SU-DHL-6 (cell line): ENCODE data around the gene UBE3B.

Source experiments
- H2AFZ ChIP-seq: fragments of 200-600 bp; sonication (generic); 2 replicates; pipeline ENCODE4 v1.6.1; 2014; ENCODE audit warnings: low read depth, mild to moderate bottlenecking, moderate library complexity, mixed read lengths, antibody characterized with exemption, low read length; ENCODE audit not compliant: severe bottlenecking
- H3F3A ChIP-seq: fragments of 200-600 bp; shearing (Covaris generic); 2 replicates; pipeline ENCODE4 v1.6.0; 2016; ENCODE audit warnings: antibody characterized with exemption, mild to moderate bottlenecking; ENCODE audit not compliant: insufficient read depth
- H3K27ac ChIP-seq: fragments of 200-600 bp; sonication (generic); 2 replicates; pipeline ENCODE4 v1.5.1; 2016; ENCODE audit warnings: low read depth, mild to moderate bottlenecking, low read length, moderate library complexity, mixed read lengths
- H3K27me3 ChIP-seq: fragments of 200-600 bp; sonication (generic), shearing (Covaris generic); 2 replicates; pipeline ENCODE4 v1.6.0; 2014; ENCODE audit warnings: mild to moderate bottlenecking, low read length
- H3K36me3 ChIP-seq: fragments of 200-600 bp; sonication (generic); 2 replicates; pipeline ENCODE4 v1.6.1; 2014; ENCODE audit warnings: mild to moderate bottlenecking, low read length, mixed read lengths
- H3K4me2 ChIP-seq: fragments of 300-600, 200-600 bp; shearing (Covaris generic), sonication (generic); 2 replicates; pipeline ENCODE4 v1.6.0; 2014; ENCODE audit warnings: low read length, low read depth, mild to moderate bottlenecking; ENCODE audit not compliant: poor library complexity, severe bottlenecking
- H3K4me3 ChIP-seq: fragments of 200-600 bp; sonication (generic); 2 replicates; pipeline ENCODE4 v1.5.1; 2014; ENCODE audit warnings: antibody characterized with exemption, low read length, mild to moderate bottlenecking, mixed read lengths; ENCODE audit not compliant: insufficient read depth, poor library complexity, severe bottlenecking
- H3K79me2 ChIP-seq: fragments of 200-600 bp; sonication (generic); 2 replicates; pipeline ENCODE4 v1.6.1; 2014; ENCODE audit warnings: mild to moderate bottlenecking, low read length, moderate library complexity; ENCODE audit not compliant: insufficient read depth
- H3K9ac ChIP-seq: fragments of 200-600 bp; sonication (generic); 2 replicates; pipeline ENCODE4 v1.7.0; 2014; ENCODE audit warnings: mild to moderate bottlenecking, low read length
- H3K9me2 ChIP-seq: fragments of 200-600 bp; sonication (generic); replicated peaks from 2 replicates; pipeline ENCODE4 v1.6.1; 2014; ENCODE audit warnings: low read length; ENCODE audit not compliant: insufficient read depth
- H3K9me3 ChIP-seq: fragments of 200-600 bp; sonication (generic); 2 replicates; pipeline ENCODE4 v1.6.1; 2014; ENCODE audit warnings: low read length, mixed read lengths; ENCODE audit not compliant: insufficient read depth
- H4K20me1 ChIP-seq: fragments of 200-600 bp; sonication (generic); 2 replicates; pipeline ENCODE4 v1.6.1; 2014; ENCODE audit warnings: low read depth, mild to moderate bottlenecking, antibody characterized with exemption, low read length, moderate library complexity, mixed read lengths
- EZH2phosphoT487 ChIP-seq: fragments of 200-600 bp; sonication (generic), shearing (Covaris generic); conservative IDR thresholded peaks from 2 replicates; pipeline ENCODE4 v1.6.1; 2018; ENCODE audit warnings: mild to moderate bottlenecking, antibody characterized with exemption, low read length, moderate library complexity, mixed read lengths
- TF ChIP-seq, protein P1 (sequence below): fragments of 200-600 bp; sonication (generic); IDR thresholded peaks from one replicate; pipeline ENCODE4 v1.5.1; 2017; ENCODE audit warnings: antibody characterized with exemption, mild to moderate bottlenecking, low read length, moderate library complexity; ENCODE audit not compliant: insufficient read depth, poor library complexity, severe bottlenecking

The UBE3B gene

DNA sequence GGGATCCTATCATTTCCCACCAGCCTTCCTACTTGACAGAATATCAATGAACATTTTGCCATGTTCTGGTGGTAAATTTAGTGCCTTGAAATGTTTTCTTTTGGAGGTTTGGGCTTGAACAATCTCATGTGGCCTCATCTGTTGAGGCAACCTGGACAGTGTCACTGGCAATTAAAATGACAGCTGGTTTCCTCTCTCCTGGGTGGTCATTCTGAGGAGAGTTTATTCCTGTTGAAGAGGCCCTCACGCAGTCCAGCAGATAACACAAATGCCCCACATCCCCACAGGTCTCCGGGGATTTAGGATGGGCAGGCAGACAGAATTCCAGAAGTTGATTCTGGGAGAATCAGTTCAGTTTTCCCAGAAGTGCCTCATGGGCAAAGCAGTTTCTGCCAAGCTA, 54.0 kb downstream of the UBE3B start:
- Histone ChIP-seq H3F3A (no peaks in the 10 kb centered on the region), H3K9me3 (no peaks in the 10 kb centered on the region), H3K79me2 (no peaks in the 10 kb centered on the region), H3K27ac (no peak overlapping the region), H2AFZ (no peak overlapping the region), H3K4me2 (no peak overlapping the region), H3K27me3 (no peaks in the 10 kb centered on the region), H3K9me2 (no peaks in the 10 kb centered on the region), H3K36me3 (no peaks in the 10 kb centered on the region), H3K9ac (no peak overlapping the region), H4K20me1 (no peaks in the 10 kb centered on the region), H3K4me3 (no peak overlapping the region)
- no peak for TF ChIP-seq EZH2phosphoT487
- TF ChIP-seq, protein P1, sequence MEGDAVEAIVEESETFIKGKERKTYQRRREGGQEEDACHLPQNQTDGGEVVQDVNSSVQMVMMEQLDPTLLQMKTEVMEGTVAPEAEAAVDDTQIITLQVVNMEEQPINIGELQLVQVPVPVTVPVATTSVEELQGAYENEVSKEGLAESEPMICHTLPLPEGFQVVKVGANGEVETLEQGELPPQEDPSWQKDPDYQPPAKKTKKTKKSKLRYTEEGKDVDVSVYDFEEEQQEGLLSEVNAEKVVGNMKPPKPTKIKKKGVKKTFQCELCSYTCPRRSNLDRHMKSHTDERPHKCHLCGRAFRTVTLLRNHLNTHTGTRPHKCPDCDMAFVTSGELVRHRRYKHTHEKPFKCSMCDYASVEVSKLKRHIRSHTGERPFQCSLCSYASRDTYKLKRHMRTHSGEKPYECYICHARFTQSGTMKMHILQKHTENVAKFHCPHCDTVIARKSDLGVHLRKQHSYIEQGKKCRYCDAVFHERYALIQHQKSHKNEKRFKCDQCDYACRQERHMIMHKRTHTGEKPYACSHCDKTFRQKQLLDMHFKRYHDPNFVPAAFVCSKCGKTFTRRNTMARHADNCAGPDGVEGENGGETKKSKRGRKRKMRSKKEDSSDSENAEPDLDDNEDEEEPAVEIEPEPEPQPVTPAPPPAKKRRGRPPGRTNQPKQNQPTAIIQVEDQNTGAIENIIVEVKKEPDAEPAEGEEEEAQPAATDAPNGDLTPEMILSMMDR: no peak

GRCh38 chr12:109532721-109533486, 55.5 kb downstream of the UBE3B start:
- Histone ChIP-seq H3K9ac (no peak overlapping the region), H3K27me3 (no peaks in the 10 kb centered on the region)

DNA sequence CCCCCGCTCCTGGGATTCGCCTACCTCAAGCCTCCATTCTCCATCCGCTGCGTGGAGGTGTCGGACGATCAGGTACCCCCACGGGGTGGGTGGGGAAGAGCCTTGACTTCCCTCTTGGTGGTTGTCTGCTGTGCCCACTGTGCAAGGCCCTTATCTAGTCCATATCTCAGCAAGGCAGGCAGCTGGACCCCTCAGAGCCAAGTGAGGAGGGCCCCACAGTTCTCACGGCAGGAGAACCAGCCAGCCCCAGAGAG, 56.0 kb downstream of the UBE3B start:
- Histone ChIP-seq H4K20me1 (no peaks in the 10 kb centered on the region), H3K27ac (no peak overlapping the region), H3K79me2 (no peaks in the 10 kb centered on the region), H3F3A (no peaks in the 10 kb centered on the region), H3K9me2 (no peaks in the 10 kb centered on the region), H3K4me3 (no peak overlapping the region), H3K9ac (no peak overlapping the region), H3K27me3 (no peaks in the 10 kb centered on the region), H3K4me2 (no peak overlapping the region), H3K9me3 (no peaks in the 10 kb centered on the region), H3K36me3 (no peaks in the 10 kb centered on the region), H2AFZ (no peak overlapping the region)
- no peak for TF ChIP-seq EZH2phosphoT487
- TF ChIP-seq, protein P1: no peak

More at GRCh38 chr12:109532721-109533486, 55.5 kb downstream of the UBE3B start:
- H3K4me3 ChIP-seq: no peak overlapping the region
- no peaks in the 10 kb centered on the region for H3K79me2 ChIP-seq
- H3K27ac ChIP-seq: no peak overlapping the region
- H3F3A ChIP-seq: no peaks in the 10 kb centered on the region
- no peak overlapping the region for H3K4me2 ChIP-seq
- H3K9me2 ChIP-seq: no peaks in the 10 kb centered on the region
- no peaks in the 10 kb centered on the region for H3K9me3 ChIP-seq
- no peaks in the 10 kb centered on the region for H4K20me1 ChIP-seq
- H2AFZ ChIP-seq: no peak overlapping the region
- no peaks in the 10 kb centered on the region for H3K36me3 ChIP-seq
- TF ChIP-seq EZH2phosphoT487: no peak
- TF ChIP-seq, protein P1: no peak
